HG02981 (cell line): ENCODE results near the gene RASGRP4.
A peak's percentile ranks its signal among the peaks of the same experiment; 100 is the strongest.
"Not testable (repeated sequence)": the region's sequence is repeated elsewhere in the genome, so short reads cannot be mapped to it uniquely, and the experiment has no call there.

Experiments
- ATAC-seq: cut with Tn5 transposase; IDR thresholded peaks from one replicate; pipeline ENCODE4 v1.9.1; 2021; ENCODE audit warnings: mild to moderate bottlenecking, moderate library complexity; ENCODE audit not compliant: unreplicated experiment

RASGRP4 gene

DNA sequence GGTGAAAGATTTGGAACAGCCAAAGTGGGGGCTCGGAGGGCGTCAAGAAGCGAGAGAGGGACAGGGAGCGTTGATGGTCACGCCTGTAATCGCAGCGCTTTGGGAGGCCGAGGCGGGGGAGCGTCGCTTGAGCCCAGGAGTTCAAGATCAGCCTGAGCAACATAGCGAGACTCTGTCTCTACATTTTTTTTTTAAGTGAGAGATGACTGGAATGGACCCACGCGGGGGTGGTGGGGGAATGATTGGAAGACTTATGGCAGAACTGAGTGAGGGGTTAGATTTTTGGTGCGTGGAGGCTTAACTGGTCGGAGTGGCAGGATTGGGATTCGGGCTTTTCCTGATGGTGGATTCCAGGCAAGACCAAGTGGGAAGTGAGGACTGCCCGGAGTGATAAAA lies 50.9 kb downstream of the RASGRP4 start:
- ATAC-seq, result no peak

DNA sequence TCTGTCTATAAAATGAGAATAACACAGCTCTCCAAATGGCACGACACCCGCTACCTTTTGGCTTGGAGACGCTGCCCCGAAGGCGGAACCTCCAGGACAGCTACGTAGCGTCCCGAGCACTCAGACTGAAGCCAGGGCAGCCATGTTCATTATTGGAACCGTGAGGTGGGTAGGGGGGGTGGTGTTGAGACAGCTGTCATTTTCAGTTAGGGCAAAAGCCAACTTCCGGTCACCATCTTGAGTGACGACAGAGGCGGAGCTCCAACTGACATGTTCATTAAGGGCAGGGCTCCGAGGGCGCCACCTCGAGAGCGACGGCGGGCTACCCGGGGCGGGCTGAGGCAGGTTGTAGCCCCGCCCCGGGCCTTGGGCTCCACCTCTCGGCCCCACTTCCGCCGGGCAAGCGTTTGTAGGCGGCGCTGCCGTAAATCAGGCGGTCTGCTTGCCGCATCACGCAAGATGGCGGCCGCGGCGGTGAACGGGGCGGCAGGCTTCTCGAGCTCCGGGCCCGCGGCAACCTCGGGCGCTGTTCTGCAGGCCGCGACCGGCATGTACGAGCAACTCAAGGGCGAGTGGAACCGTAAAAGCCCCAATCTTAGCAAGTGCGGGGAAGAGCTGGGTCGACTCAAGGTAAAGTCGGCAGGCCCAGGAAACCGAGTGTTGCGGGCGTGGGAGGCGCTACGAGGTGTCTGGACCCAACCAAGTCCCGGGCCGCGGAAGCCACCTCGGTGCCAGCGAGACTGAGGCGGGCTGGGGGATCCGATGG lies 51.5 kb downstream of the RASGRP4 start, which contains the start of gene PSMD8:
Gene PSMD8, plus strand, starts transcription at position 240 of the 766 bp plus-strand sequence. Its CDS starts 31 bp downstream, at position 271.
- ATAC-seq, result peak; percentile 95

DNA sequence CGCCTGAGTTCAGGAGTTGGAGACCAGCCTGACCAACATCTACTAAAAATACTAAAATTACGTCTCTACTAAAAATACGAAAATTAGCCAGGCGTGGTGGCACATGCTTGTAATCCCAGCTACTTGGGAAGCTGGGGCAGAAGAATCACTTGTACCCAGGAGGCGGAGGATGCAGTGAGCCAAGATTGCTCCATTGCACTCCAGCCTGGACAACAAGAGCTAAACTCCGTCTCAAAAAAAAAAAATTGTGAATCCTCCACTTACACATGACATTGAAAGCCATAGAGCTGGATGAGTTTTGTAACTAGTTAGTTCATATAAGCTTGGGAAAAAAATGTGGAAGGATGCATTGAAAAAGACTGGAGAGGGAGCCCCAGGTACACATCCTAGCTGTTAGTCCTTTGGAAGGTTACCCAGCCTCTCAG lies 52.1 kb downstream of the RASGRP4 start:
- no peak for ATAC-seq

DNA sequence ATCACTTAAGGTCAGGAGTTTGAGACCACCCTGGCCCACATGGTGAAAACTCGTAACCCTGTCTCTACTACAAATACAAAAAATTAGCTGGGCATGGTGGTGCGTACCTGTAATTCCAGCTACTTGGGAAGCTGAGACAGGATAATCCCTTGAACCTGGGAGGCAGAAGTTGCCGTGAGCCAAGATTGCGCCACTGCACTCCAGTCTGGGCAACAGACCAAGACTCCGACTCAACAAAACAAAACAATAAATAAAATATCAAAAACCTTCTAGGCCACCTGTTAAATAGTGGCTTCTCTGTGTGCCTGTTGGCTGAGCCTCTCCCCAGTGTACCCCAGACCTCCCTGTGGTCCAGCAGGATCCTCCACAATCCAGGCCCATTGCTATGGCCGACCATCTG lies 54.9 kb downstream of the RASGRP4 start:
- ATAC-seq, result no peak

DNA sequence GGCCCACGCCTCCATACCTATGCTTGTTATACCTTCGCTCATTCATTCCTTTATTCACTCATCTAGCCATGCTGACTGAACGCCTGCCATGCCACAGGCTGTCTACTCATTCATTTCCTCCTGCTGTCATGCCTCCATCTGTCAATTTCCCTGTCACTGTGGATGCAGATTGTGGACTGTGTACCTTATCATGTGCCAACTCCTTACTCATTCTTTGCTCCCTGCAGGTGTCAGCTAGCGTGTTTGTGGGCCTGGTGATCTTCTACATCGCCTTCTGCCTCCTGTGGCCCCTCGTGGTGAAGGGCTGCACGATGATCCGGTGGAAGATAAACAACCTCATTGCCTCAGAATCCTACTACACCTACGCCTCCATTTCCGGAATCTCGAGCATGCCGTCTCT lies 55.7 kb downstream of the RASGRP4 start:
- no peak for ATAC-seq

- no peak for ATAC-seq
These were observed 56.4 kb downstream of the RASGRP4 start for GRCh38 chr19:38369584-38369983.

- no peak for ATAC-seq
These were observed 59.0 kb downstream of the RASGRP4 start for GRCh38 chr19:38367041-38367440.

DNA sequence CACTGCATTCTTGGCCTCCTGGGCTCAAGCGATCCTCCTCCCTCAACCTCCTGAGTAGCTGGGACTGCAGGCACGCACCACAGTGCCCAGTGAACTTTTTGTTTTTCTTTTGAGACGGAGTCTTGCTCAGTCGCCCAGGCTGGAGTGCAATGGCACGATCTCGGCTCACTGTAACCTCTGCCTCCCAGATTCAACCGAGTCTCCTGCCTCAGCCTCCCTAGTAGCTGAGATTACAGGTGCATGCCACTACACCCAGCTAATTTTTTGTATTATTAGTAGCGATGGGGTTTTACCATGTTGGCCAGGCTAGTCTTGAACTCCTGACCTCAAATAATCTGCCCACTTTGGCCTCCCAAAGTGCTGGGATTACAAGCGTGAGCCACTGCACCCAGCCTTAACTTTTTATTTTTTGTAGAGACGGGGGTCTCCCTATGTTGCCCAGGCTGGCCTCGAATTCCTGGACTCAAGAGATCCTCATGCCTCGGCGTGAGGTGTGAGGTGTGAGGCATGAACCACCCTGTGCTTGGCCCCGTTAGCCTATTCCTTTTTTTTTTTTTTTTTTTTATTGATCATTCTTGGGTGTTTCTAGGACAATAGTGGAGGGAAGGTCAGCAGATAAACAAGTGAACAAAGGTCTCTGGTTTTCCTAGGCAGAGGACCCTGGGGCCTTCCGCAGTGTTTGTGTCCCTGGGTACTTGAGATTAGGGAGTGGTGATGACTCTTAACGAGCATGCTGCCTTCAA lies 62.9 kb downstream of the RASGRP4 start:
- not testable (repeated sequence) for ATAC-seq

GRCh38 chr19:38362076-38362945 lies 63.7 kb downstream of the RASGRP4 start:
- ATAC-seq, result peak; percentile 38

- peak; percentile 66 for ATAC-seq
These were observed 64.4 kb downstream of the RASGRP4 start for GRCh38 chr19:38361633-38362075.

- ATAC-seq, result no peak
These were observed 65.0 kb downstream of the RASGRP4 start for GRCh38 chr19:38360839-38361631.

DNA sequence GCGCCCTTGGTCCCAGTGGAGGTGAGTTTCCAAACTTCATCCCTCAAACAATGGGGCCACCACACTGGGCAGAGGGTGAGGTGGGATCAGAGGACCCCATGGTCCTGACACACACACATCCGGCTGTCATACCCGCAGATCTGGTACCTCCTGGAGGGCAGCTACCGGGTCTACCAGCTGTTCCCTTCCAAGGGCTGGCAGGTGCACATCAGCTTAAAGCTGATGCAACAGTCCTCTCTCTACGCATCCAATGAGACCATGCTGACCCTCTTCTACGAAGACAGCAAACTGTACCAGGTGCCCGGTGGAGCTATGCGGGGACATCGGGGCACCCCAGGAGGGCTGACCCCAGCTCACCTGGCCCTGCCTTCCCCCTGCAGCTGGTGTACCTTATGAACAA lies 65.7 kb downstream of the RASGRP4 start:
- ATAC-seq, result no peak

GRCh38 chr19:38359242-38360021 lies 66.6 kb downstream of the RASGRP4 start:
- ATAC-seq, result no peak
